SH-SY5Y (cell line): ENCODE data around the gene ODF4.

Experiments used
- GATA2 ChIP-seq: IDR thresholded peaks from 2 replicates; pipeline ENCODE4 v1.6.1; 2011; ENCODE audit warnings: mild to moderate bottlenecking, low read depth, low read length
- GATA3 ChIP-seq: IDR thresholded peaks from 2 replicates; pipeline ENCODE4 v1.6.1; 2011; ENCODE audit warnings: low read depth, mild to moderate bottlenecking, low read length, moderate library complexity

DNA sequence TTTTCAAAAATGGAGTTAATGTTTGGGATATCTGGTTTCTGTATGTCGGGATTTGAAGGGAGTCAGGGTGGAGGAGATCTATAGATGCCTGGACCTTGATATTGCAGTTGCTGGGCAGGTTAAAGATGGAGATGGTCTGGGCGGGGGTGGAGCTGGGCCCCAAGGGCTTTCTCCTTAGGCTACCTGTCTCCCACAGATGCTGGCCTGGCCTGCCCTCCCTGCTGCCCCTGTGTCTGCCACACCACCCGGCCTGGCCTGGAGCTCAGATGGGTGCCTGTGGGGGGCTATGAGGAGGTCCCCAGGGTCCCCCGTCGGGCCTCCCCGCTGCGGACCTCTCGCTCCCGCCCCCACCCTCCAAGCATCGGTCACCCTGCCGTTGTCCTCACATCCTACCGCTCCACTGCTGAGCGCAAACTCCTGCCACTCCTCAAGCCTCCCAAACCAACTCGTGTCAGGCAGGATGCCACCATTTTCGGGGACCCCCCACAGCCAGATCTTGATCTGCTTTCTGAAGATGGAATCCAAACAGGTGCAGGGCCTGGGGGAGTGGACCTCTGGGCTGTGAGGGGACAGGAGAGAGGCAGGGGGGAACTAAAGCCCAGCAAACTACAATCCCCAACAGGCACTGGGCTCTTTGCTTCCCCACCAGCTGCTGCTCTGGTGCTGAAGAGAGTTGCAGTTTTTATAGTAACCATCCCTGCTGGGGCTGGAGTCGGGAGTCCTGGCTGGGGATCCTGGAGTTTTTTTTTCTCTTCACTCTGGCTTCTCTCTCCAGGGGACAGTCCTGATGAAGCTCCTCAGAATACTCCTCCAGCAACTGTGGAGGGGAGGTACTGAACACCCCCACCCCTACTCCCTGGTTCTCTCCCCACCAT lies 26.7 kb upstream of the ODF4 start:
- TF ChIP-seq GATA3, result no peak
- TF ChIP-seq GATA2, result no peak
